Panc1 (cell line): ENCODE results near the gene WDFY2. TPM values are rescaled to one million over a fixed set of nuclear protein-coding genes. Genes with fewer than 3 reads are reported as not detected.
A peak's percentile ranks its signal among the peaks of the same experiment; 100 is the strongest.

Experiments used
- ATAC-seq: fragments of 200-7000 bp; cut with Tn5 transposase; 2 replicates; pipeline ENCODE4 v1.9.1; 2020; ENCODE audit warnings: mild to moderate bottlenecking, moderate library complexity
- BruUV-seq: library from RNA; stranded (reverse); fragments of 400-500 nt; replicated peaks from 2 replicates; lab custom pipeline; 2021; lab: Mats Ljungman, UMichigan
- CTCF ChIA-PET: fragments of 300-600 bp; sonication (Branson Sonifier 250); formaldehyde crosslinking; loops from one replicate; lab custom pipeline; 2022; ENCODE audit warnings: antibody characterized with exemption; lab: Charles Lee
- POLR2A ChIA-PET: fragments of 300-600 bp; sonication (Branson Sonifier 250); formaldehyde crosslinking; loops from one replicate; lab custom pipeline; 2022; ENCODE audit warnings: antibody characterized with exemption; lab: Charles Lee
- DNase-seq: peaks from one replicate; pipeline ENCODE4 v3.0.0-alpha.2; 2010; ENCODE audit warnings: low read depth, low spot score
- H3K27ac ChIP-seq: 2 replicates; pipeline ENCODE4 v1.5.1; 2011; ENCODE audit warnings: mild to moderate bottlenecking, low read length, inconsistent platforms
- H3K27me3 ChIP-seq: fragments of 200-500 bp; sonication (Bioruptor generic); 2 replicates; pipeline ENCODE4 v1.6.0; 2014; ENCODE audit warnings: low read length, inconsistent platforms; ENCODE audit not compliant: control insufficient read depth, insufficient read depth
- H3K36me3 ChIP-seq: fragments of 200-500 bp; sonication (Bioruptor generic); 2 replicates; pipeline ENCODE4 v1.5.1; 2014; ENCODE audit warnings: inconsistent platforms, mild to moderate bottlenecking, low read length, moderate library complexity; ENCODE audit not compliant: control insufficient read depth, insufficient read depth
- H3K4me1 ChIP-seq: 2 replicates; pipeline ENCODE4 v1.5.1; 2011; ENCODE audit warnings: inconsistent platforms, mild to moderate bottlenecking, low read length, moderate library complexity; ENCODE audit not compliant: control insufficient read depth, insufficient read depth
- H3K4me3 ChIP-seq, 2 experiments: 2 replicates each; pipeline ENCODE4 v1.5.1; 2011 to 2012; ENCODE audit warnings: low read depth in 2 of 2, low read length in 2 of 2, mild to moderate bottlenecking in 2 of 2, inconsistent platforms in 1 of 2, moderate library complexity in 1 of 2
- H3K9me3 ChIP-seq: fragments of 200-500 bp; sonication (Bioruptor generic); 2 replicates; pipeline ENCODE4 v1.5.1; 2014; ENCODE audit warnings: low read depth, mild to moderate bottlenecking, inconsistent platforms, low read length, moderate library complexity; ENCODE audit not compliant: control insufficient read depth, insufficient read depth
- CTCF ChIP-seq: fragments of 450-650 bp; IDR thresholded peaks from 2 replicates; pipeline ENCODE4 v1.5.1; 2017; ENCODE audit warnings: mild to moderate bottlenecking
- POLR2AphosphoS5 ChIP-seq: IDR thresholded peaks from 2 replicates; pipeline ENCODE4 v1.6.1; 2012; ENCODE audit warnings: mild to moderate bottlenecking, low read depth, low read length, moderate library complexity
- REST ChIP-seq, 2 experiments: IDR thresholded peaks; 2 replicates each; pipeline ENCODE4 v1.6.1; 2011 to 2012; ENCODE audit warnings: low read depth in 2 of 2, control low read depth in 1 of 2, low read length in 1 of 2, mild to moderate bottlenecking in 1 of 2, moderate library complexity in 1 of 2; ENCODE audit not compliant: insufficient read depth in 1 of 2
- SIN3A ChIP-seq: IDR thresholded peaks from 2 replicates; pipeline ENCODE4 v1.6.1; 2012; ENCODE audit warnings: low read depth, mild to moderate bottlenecking, low read length, moderate library complexity, borderline replicate concordance; ENCODE audit not compliant: insufficient read depth
- TCF7L2 ChIP-seq: IDR thresholded peaks from 2 replicates; pipeline ENCODE4 v1.6.1; 2011; ENCODE audit warnings: mild to moderate bottlenecking, low read depth, low read length, inconsistent platforms
- in situ Hi-C: cut with HindIII; loops from 2 replicates; pipeline ENCODE4 v1.10.0; 2016; ENCODE audit warnings: low sequenced_read_pairs, low pct_unique_long_range_greater_than_20kb
- intact Hi-C: fragments of 100-400 bp; cut with micrococcal nuclease; formaldehyde crosslinking; loops from one replicate; pipeline ENCODE4 v1.10.0; 2022; ENCODE audit not compliant: unreplicated experiment
- total RNA-seq: library from RNA; stranded (reverse); gene quantifications from one replicate; pipeline ENCODE4 v1.2.1, GENCODE V29; 2021; ENCODE audit not compliant: unreplicated experiment

WDFY2 gene
- total RNA-seq, 1 experiment from 2014 or later: 7.8 TPM

GRCh38 chr13:51814071-51814470 lies 229.8 kb downstream of the WDFY2 start:
- H3K27ac ChIP-seq: no peak overlapping the region
- intact Hi-C loops: loop anchor here (2.0 kb wide), 1 partner anchor 315 kb away; the partner anchor contains the start of gene NEK5
- no peak overlapping the region for H3K4me3 ChIP-seq
- no TSS peak for BruUV-seq
- ChIA-PET CTCF (interaction anchor here (1.7 kb wide), 1 partner anchor 21 kb away, joined by 5 read pairs; no protein-coding TSS in a partner anchor), POLR2A (no interaction called here)
- H3K4me1 ChIP-seq: no peaks in the 10 kb centered on the region
- no peak for ATAC-seq
- TF ChIP-seq REST (IDR thresholded peaks at IDR 0.05; ENCODE audit: insufficient read depth in 1 of 2, low read depth in 2 of 2, low read length in 1 of 2) (no peak), SIN3A (no peak), POLR2AphosphoS5 (no peak), TCF7L2 (no peak), CTCF (no peak)
- DNase-seq: no peak
- no peaks in the 10 kb centered on the region for H3K27me3 ChIP-seq
- in situ Hi-C loops: no loop called here
- H3K9me3 ChIP-seq: no peaks in the 10 kb centered on the region
- H3K36me3 ChIP-seq: no peaks in the 10 kb centered on the region

GRCh38 chr13:51814825-51815650 lies 230.8 kb downstream of the WDFY2 start:
- POLR2A ChIA-PET: no interaction called here
- Histone ChIP-seq H3K4me3 (peak overlapping the region; percentile 12 to 43), H3K4me1 (no peaks in the 10 kb centered on the region), H3K27me3 (no peaks in the 10 kb centered on the region), H3K36me3 (no peaks in the 10 kb centered on the region), H3K27ac (no peak overlapping the region), H3K9me3 (no peaks in the 10 kb centered on the region)
- peak; percentile 82 for TF ChIP-seq CTCF
- TF ChIP-seq TCF7L2: no peak
- no peak for TF ChIP-seq REST (IDR thresholded peaks at IDR 0.05; ENCODE audit: insufficient read depth in 1 of 2, low read depth in 2 of 2, low read length in 1 of 2)
- in situ Hi-C loops: no loop called here
- BruUV-seq: no TSS peak
- intact Hi-C loops: loop anchor here (2.0 kb wide), 1 partner anchor 314 kb away; the partner anchor contains the start of gene NEK5
- peak; percentile 92 for ATAC-seq
- CTCF ChIA-PET: interaction anchor here (0.6 to 1.7 kb wide), 4 partner anchors 20 to 653 kb away, joined by 3 to 13 read pairs (median 4); no protein-coding TSS in a partner anchor
- no peak for DNase-seq
